HCT116 (cell line): Measurements from ENCODE around the gene EML4. TPM values are rescaled to one million over a fixed set of nuclear protein-coding genes. Genes with fewer than 3 reads are reported as not detected.

ENCODE experiments used
- ATAC-seq: fragments of 200-7000 bp; cut with Tn5 transposase; 2 replicates; pipeline ENCODE4 v1.9.1; 2020; ENCODE audit warnings: mild to moderate bottlenecking, moderate library complexity
- BruUV-seq: library from RNA; stranded (reverse); fragments of 400-500 nt; replicated peaks from 2 replicates; lab custom pipeline; 2021; lab: Mats Ljungman, UMichigan
- CTCF ChIA-PET: fragments of 300-600 bp; sonication (Branson Sonifier 250); formaldehyde crosslinking; loops from one replicate; lab custom pipeline; 2021; ENCODE audit warnings: antibody characterized with exemption; lab: Charles Lee
- POLR2A ChIA-PET: fragments of 300-600, 350-600 bp; sonication (Branson Sonifier 250); formaldehyde crosslinking; loops from one replicate; lab custom pipeline; 2021; ENCODE audit warnings: antibody characterized with exemption; lab: Charles Lee
- RAD21 ChIA-PET, 2 experiments: fragments of 300-600 bp; sonication (Branson Sonifier 250); formaldehyde crosslinking; loops; one replicate each; lab custom pipeline; 2023; ENCODE audit warnings: low total read pairs in 2 of 2; ENCODE audit not compliant: uncharacterized antibody in 2 of 2, unreplicated experiment in 2 of 2, low non-redundant PET in 1 of 2; lab: Charles Lee
- DNase-seq: peaks from one replicate; pipeline ENCODE4 v3.0.0-alpha.2; 2010; ENCODE audit warnings: low read depth, low spot score
- H2AFZ ChIP-seq: fragments of 200-600 bp; shearing (Covaris generic), sonication (generic); 2 replicates; pipeline ENCODE4 v1.6.1; 2017; ENCODE audit warnings: low read depth, mixed run types, mixed read lengths, antibody characterized with exemption, low read length; ENCODE audit not compliant: poor library complexity, severe bottlenecking
- H3K27ac ChIP-seq: 2 replicates; pipeline ENCODE4 v1.5.1; 2012; ENCODE audit warnings: low read depth, low read length
- H3K27me3 ChIP-seq: fragments of 200-600 bp; sonication (generic); 2 replicates; pipeline ENCODE4 v1.6.1; 2016; ENCODE audit warnings: mixed run types, low read length, mixed read lengths; ENCODE audit not compliant: insufficient read depth
- H3K36me3 ChIP-seq, 2 experiments: fragments of 200-500 bp in 1 of 2; fragments of 200-600 bp in 1 of 2; sonication (Bioruptor generic) in 1 of 2; sonication (generic) in 1 of 2; 2 replicates each; pipeline versions ENCODE4 v1.5.1 to v1.6.1; 2014 to 2016; ENCODE audit warnings: low read length in 2 of 2, inconsistent platforms in 1 of 2, mixed read lengths in 1 of 2, mixed run types in 1 of 2; ENCODE audit not compliant: insufficient read depth in 2 of 2, control insufficient read depth in 1 of 2
- H3K4me1 ChIP-seq, 2 experiments: fragments of 200-600 bp in 1 of 2; sonication (generic) in 1 of 2; 2 replicates each; pipeline versions ENCODE4 v1.5.1 to v1.6.1; 2012 to 2017; ENCODE audit warnings: low read length in 2 of 2, inconsistent platforms in 1 of 2, mild to moderate bottlenecking in 1 of 2, mixed read lengths in 1 of 2, mixed run types in 1 of 2, moderate library complexity in 1 of 2; ENCODE audit not compliant: insufficient read depth in 2 of 2, control insufficient read depth in 1 of 2
- H3K4me2 ChIP-seq: fragments of 200-600 bp; sonication (generic); 2 replicates; pipeline ENCODE4 v1.6.1; 2017; ENCODE audit warnings: mixed run types, low read length, mixed read lengths
- H3K4me3 ChIP-seq, 2 experiments: fragments of 200-600 bp in 1 of 2; sonication (generic) in 1 of 2; replicated peaks in 1 of 2; 2 replicates each; pipeline ENCODE4 v1.5.1; 2011 to 2016; ENCODE audit warnings: low read length in 2 of 2, control low read depth in 1 of 2, low read depth in 1 of 2, mild to moderate bottlenecking in 1 of 2, mixed read lengths in 1 of 2, mixed run types in 1 of 2
- H3K79me2 ChIP-seq: fragments of 200-600 bp; sonication (generic); 2 replicates; pipeline ENCODE4 v1.6.1; 2017; ENCODE audit warnings: mild to moderate bottlenecking, mixed run types, low read length, moderate library complexity, mixed read lengths; ENCODE audit not compliant: insufficient read depth
- H3K9ac ChIP-seq: fragments of 200-600 bp; sonication (generic); 2 replicates; pipeline ENCODE4 v1.6.1; 2016; ENCODE audit warnings: low read length, mixed read lengths
- H3K9me2 ChIP-seq: fragments of 200-600 bp; sonication (generic), shearing (Covaris generic); 2 replicates; pipeline ENCODE4 v1.6.1; 2017; ENCODE audit warnings: mixed run types, mild to moderate bottlenecking, moderate library complexity; ENCODE audit not compliant: insufficient read depth
- H3K9me3 ChIP-seq, 2 experiments: fragments of 200-500 bp in 1 of 2; fragments of 200-600 bp in 1 of 2; sonication (Bioruptor generic) in 1 of 2; sonication (generic) in 1 of 2; 2 replicates each; pipeline ENCODE4 v1.6.1; 2014 to 2017; ENCODE audit warnings: low read length in 2 of 2, mixed read lengths in 2 of 2, inconsistent platforms in 1 of 2, low read depth in 1 of 2, mild to moderate bottlenecking in 1 of 2, mixed run types in 1 of 2, moderate library complexity in 1 of 2; ENCODE audit not compliant: control insufficient read depth in 1 of 2, insufficient read depth in 1 of 2
- H4K20me1 ChIP-seq: fragments of 200-600 bp; sonication (generic), shearing (Covaris generic); 2 replicates; pipeline ENCODE4 v1.6.1; 2017; ENCODE audit warnings: mixed run types, mild to moderate bottlenecking, moderate library complexity; ENCODE audit not compliant: insufficient read depth
- CEBPB ChIP-seq: IDR thresholded peaks from 2 replicates; pipeline ENCODE4 v1.6.1; 2012; ENCODE audit warnings: low read depth
- CTCF ChIP-seq, 3 experiments: fragments of 200-600 bp in 1 of 3; sonication (generic) in 1 of 3; IDR thresholded peaks in 2 of 3; conservative IDR thresholded peaks in 1 of 3; 2 replicates each; pipeline ENCODE4 v1.5.1; 2012 to 2017; ENCODE audit warnings: low read depth in 2 of 3, low read length in 2 of 3, antibody characterized with exemption in 1 of 3, borderline replicate concordance in 1 of 3, control low read depth in 1 of 3, mild to moderate bottlenecking in 1 of 3, mixed read lengths in 1 of 3, mixed run types in 1 of 3, moderate library complexity in 1 of 3; ENCODE audit not compliant: insufficient read depth in 1 of 3
- ELF1 ChIP-seq: IDR thresholded peaks from 2 replicates; pipeline ENCODE4 v1.6.1; 2012; ENCODE audit warnings: low read depth, borderline replicate concordance
- EZH2phosphoT487 ChIP-seq: fragments of 200-600 bp; IDR thresholded peaks from 2 replicates; pipeline ENCODE4 v1.6.1; 2018; ENCODE audit warnings: antibody characterized with exemption, borderline replicate concordance
- FOSL1 ChIP-seq: IDR thresholded peaks from 2 replicates; pipeline ENCODE4 v1.6.1; 2012; ENCODE audit warnings: low read depth
- JUND ChIP-seq: IDR thresholded peaks from 2 replicates; pipeline ENCODE4 v1.6.1; 2012
- POLR2A ChIP-seq: IDR thresholded peaks from 2 replicates; pipeline ENCODE4 v1.7.0; 2011; ENCODE audit warnings: borderline replicate concordance; ENCODE audit not compliant: insufficient read depth, insufficient read length; ENCODE audit errors: extremely low read depth
- POLR2AphosphoS5 ChIP-seq: IDR thresholded peaks from 2 replicates; pipeline ENCODE4 v1.6.1; 2011; ENCODE audit warnings: mild to moderate bottlenecking, low read depth, low read length, moderate library complexity
- RAD21 ChIP-seq: IDR thresholded peaks from 2 replicates; pipeline ENCODE4 v1.6.1; 2012; ENCODE audit warnings: low read depth, mild to moderate bottlenecking
- SP1 ChIP-seq: IDR thresholded peaks from 2 replicates; pipeline ENCODE4 v1.6.1; 2012; ENCODE audit warnings: low read depth
- YY1 ChIP-seq: IDR thresholded peaks from 2 replicates; pipeline ENCODE4 v1.6.1; 2011; ENCODE audit warnings: low read length, low read depth, moderate library complexity, mild to moderate bottlenecking; ENCODE audit not compliant: insufficient replicate concordance; ENCODE audit errors: extremely low read depth
- ZNF274 ChIP-seq: fragments of 200-500 bp; sonication (Bioruptor generic); IDR thresholded peaks from 2 replicates; pipeline ENCODE4 v1.6.1; 2014; ENCODE audit warnings: mild to moderate bottlenecking, low read depth, low read length, inconsistent platforms
- intact Hi-C: fragments of 100-400 bp; cut with micrococcal nuclease; formaldehyde crosslinking; loops from 2 replicates; pipeline ENCODE4 v1.10.0; 2022
- total RNA-seq: library from RNA; stranded (reverse); gene quantifications from one replicate; pipeline ENCODE4 v1.2.1, GENCODE V29; 2021; ENCODE audit not compliant: unreplicated experiment
- TF ChIP-seq, protein P1 (sequence below): IDR thresholded peaks from 2 replicates; pipeline ENCODE4 v1.6.1; 2012

Gene EML4
- total RNA-seq, 1 experiment from 2014 or later, result 53.5 TPM

DNA sequence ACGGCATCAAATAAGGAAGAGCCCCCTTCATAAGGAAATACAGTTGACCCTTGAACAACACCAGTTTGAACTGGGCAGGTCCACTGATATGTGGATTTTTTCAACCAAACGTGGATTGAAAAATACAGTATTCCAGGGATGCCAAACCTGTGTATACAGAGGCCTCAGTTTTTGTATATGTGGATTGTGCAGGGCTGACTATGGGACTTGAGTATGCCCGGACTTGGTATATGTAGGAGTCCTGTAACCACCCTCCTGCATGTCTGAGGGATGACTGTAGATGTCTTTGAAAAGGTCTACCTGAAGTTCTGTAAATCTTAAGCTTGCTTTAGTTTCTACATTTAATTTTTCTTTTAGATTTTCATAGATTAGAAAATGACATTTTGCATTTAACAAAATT, 50.0 kb downstream of the EML4 start:
- no peaks in the 10 kb centered on the region for H3K27me3 ChIP-seq
- RAD21 ChIA-PET, result no interaction called here
- H3K4me1 ChIP-seq, result no peaks in the 10 kb centered on the region
- no peak overlapping the region for H3K4me3 ChIP-seq
- ATAC-seq, result no peak
- H2AFZ ChIP-seq, result no peak overlapping the region
- intact Hi-C loops, result no loop called here
- H4K20me1 ChIP-seq, result no peaks in the 10 kb centered on the region
- no peak overlapping the region for H3K4me2 ChIP-seq
- H3K9me2 ChIP-seq, result no peaks in the 10 kb centered on the region
- TF ChIP-seq POLR2AphosphoS5 (no peak), RAD21 (no peak), ZNF274 (no peak), JUND (no peak), SP1 (no peak), ELF1 (no peak), POLR2A (no peak), CEBPB (no peak), YY1 (no peak), EZH2phosphoT487 (no peak), CTCF (IDR thresholded peaks at IDR 0.05 in 2 of 3, conservative IDR thresholded peaks at IDR 0.05 in 1 of 3; ENCODE audit: borderline replicate concordance in 1 of 3, insufficient read depth in 1 of 3, low read depth in 2 of 3, low read length in 2 of 3) (no peak), FOSL1 (no peak)
- TF ChIP-seq, protein P1, sequence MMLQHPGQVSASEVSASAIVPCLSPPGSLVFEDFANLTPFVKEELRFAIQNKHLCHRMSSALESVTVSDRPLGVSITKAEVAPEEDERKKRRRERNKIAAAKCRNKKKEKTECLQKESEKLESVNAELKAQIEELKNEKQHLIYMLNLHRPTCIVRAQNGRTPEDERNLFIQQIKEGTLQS, result no peak
- CTCF ChIA-PET, result no interaction called here
- H3K36me3 ChIP-seq, result no peaks in the 10 kb centered on the region
- no TSS peak for BruUV-seq
- H3K9ac ChIP-seq, result no peak overlapping the region
- POLR2A ChIA-PET, result no interaction called here
- no peaks in the 10 kb centered on the region for H3K9me3 ChIP-seq
- no peak overlapping the region for H3K27ac ChIP-seq
- H3K79me2 ChIP-seq, result peaks cover 59% of the 10 kb centered on the region
- DNase-seq, result no peak
